HG03565 (cell line): ENCODE measurements around the gene OOEP.
"Not testable (repeated sequence)": the region's sequence is repeated elsewhere in the genome, so short reads cannot be mapped to it uniquely, and the experiment has no call there.

Source experiments
- ATAC-seq: cut with Tn5 transposase; IDR thresholded peaks from one replicate; pipeline ENCODE4 v1.9.1; 2021; ENCODE audit warnings: mild to moderate bottlenecking, moderate library complexity; ENCODE audit not compliant: unreplicated experiment

OOEP gene

GRCh38 chr6:73369563-73369962 lies at the start of gene OOEP:
TSS of gene OOEP (minus strand) at chr6:73369897. CDS start at chr6:73369792, 105 bp downstream.
- ATAC-seq, result no peak

- ATAC-seq, result no peak
Observed at GRCh38 chr6:73418081-73418741, 48.5 kb upstream of the OOEP start.

- ATAC-seq, result no peak
Observed at GRCh38 chr6:73413102-73413501, 43.4 kb upstream of the OOEP start.

GRCh38 chr6:73409395-73409794 lies 39.7 kb upstream of the OOEP start:
- ATAC-seq, result no peak

- ATAC-seq, result no peak
Observed at GRCh38 chr6:73400656-73401055, 31.0 kb upstream of the OOEP start.

- no peak for ATAC-seq
Observed at GRCh38 chr6:73395875-73396274, 26.2 kb upstream of the OOEP start.

GRCh38 chr6:73394577-73395354 lies 25.1 kb upstream of the OOEP start, which contains the start of gene DDX43:
TSS of gene DDX43 (plus strand) at chr6:73394828. CDS start at chr6:73394906, 78 bp downstream.
- peak; percentile 63 for ATAC-seq

GRCh38 chr6:73393278-73393677 lies 23.6 kb upstream of the OOEP start:
- no peak for ATAC-seq

- not testable (repeated sequence) for ATAC-seq
Observed at GRCh38 chr6:73392188-73392587, 22.5 kb upstream of the OOEP start.

- ATAC-seq, result no peak
Observed at GRCh38 chr6:73391675-73392074, 22.0 kb upstream of the OOEP start.

- no peak for ATAC-seq
Observed at GRCh38 chr6:73389854-73390253, 20.2 kb upstream of the OOEP start.

GRCh38 chr6:73388800-73389512 lies 19.3 kb upstream of the OOEP start:
- ATAC-seq, result peak; percentile 72

- ATAC-seq, result peak; percentile 13
Observed at GRCh38 chr6:73388433-73388799, 18.7 kb upstream of the OOEP start.

- ATAC-seq, result no peak
Observed at GRCh38 chr6:73382462-73383113, 12.9 kb upstream of the OOEP start.

GRCh38 chr6:73381531-73381930 lies 11.8 kb upstream of the OOEP start:
- ATAC-seq, result not testable (repeated sequence)

GRCh38 chr6:73377225-73377624 lies 7.5 kb upstream of the OOEP start:
- ATAC-seq, result no peak

GRCh38 chr6:73375216-73375615 lies 5.5 kb upstream of the OOEP start:
- ATAC-seq, result no peak

GRCh38 chr6:73372516-73372915 lies 2.8 kb upstream of the OOEP start:
- no peak for ATAC-seq

- no peak for ATAC-seq
Observed at GRCh38 chr6:73371984-73372383, 2.3 kb upstream of the OOEP start.

GRCh38 chr6:73369157-73369556 lies 540 bp downstream of the OOEP start:
- ATAC-seq, result no peak

- ATAC-seq, result no peak
Observed at GRCh38 chr6:73368675-73369074, 1.0 kb downstream of the OOEP start.
